Epithelial cell of prostate (primary cell): ENCODE measurements around the gene SV2C.
"Not testable (repeated sequence)": the region's sequence is repeated elsewhere in the genome, so short reads cannot be mapped to it uniquely, and the experiment has no call there.

Experiments used
- DNase-seq: peaks from one replicate; pipeline ENCODE4 v3.0.0-alpha.2; 2011; ENCODE audit warnings: low read depth, low spot score
- H3K27ac ChIP-seq: fragments of 450-650 bp; 2 replicates; pipeline ENCODE4 v1.5.1; 2017; ENCODE audit warnings: mild to moderate bottlenecking

SV2C gene

GRCh38 chr5:76234665-76235064, 151.5 kb downstream of the SV2C start:
- H3K27ac ChIP-seq, result no peak overlapping the region
- DNase-seq, result no peak

- H3K27ac ChIP-seq, result no peak overlapping the region
- no peak for DNase-seq
These were observed 153.5 kb downstream of the SV2C start for GRCh38 chr5:76236684-76237083.

GRCh38 chr5:76240336-76240735, 157.2 kb downstream of the SV2C start:
- H3K27ac ChIP-seq, result no peak overlapping the region
- no peak for DNase-seq

- not testable (repeated sequence) for DNase-seq, H3K27ac ChIP-seq
These were observed 159.0 kb downstream of the SV2C start for GRCh38 chr5:76242155-76242554.

- no peak for DNase-seq
- H3K27ac ChIP-seq, result no peak overlapping the region
These were observed 162.4 kb downstream of the SV2C start for GRCh38 chr5:76245590-76245989.

- no peak for DNase-seq
- H3K27ac ChIP-seq, result no peak overlapping the region
These were observed 166.4 kb downstream of the SV2C start for GRCh38 chr5:76249621-76250020.

GRCh38 chr5:76250463-76250862, 167.3 kb downstream of the SV2C start:
- no peak overlapping the region for H3K27ac ChIP-seq
- DNase-seq, result no peak

- DNase-seq, result no peak
- no peak overlapping the region for H3K27ac ChIP-seq
These were observed 168.5 kb downstream of the SV2C start for GRCh38 chr5:76251656-76252055.

- H3K27ac ChIP-seq, result no peak overlapping the region
- peak; percentile 12 for DNase-seq
These were observed 169.3 kb downstream of the SV2C start for GRCh38 chr5:76252437-76252836.

- DNase-seq, result peak; percentile 43
- H3K27ac ChIP-seq, result no peak overlapping the region
These were observed 173.1 kb downstream of the SV2C start for GRCh38 chr5:76256116-76256889.

GRCh38 chr5:76257225-76257833, 174.1 kb downstream of the SV2C start:
- H3K27ac ChIP-seq, result no peak overlapping the region
- no peak for DNase-seq

GRCh38 chr5:76257897-76258296, 174.7 kb downstream of the SV2C start:
- no peak for DNase-seq

GRCh38 chr5:76264681-76265080, 181.5 kb downstream of the SV2C start:
- no peak for DNase-seq
- H3K27ac ChIP-seq, result no peak overlapping the region

More at GRCh38 chr5:76257897-76258296, 174.7 kb downstream of the SV2C start:
- H3K27ac ChIP-seq, result no peak overlapping the region

GRCh38 chr5:76269259-76269931, 186.2 kb downstream of the SV2C start:
- no peak overlapping the region for H3K27ac ChIP-seq
- no peak for DNase-seq

- DNase-seq, result peak; percentile 24
- no peak overlapping the region for H3K27ac ChIP-seq
These were observed 186.9 kb downstream of the SV2C start for GRCh38 chr5:76269932-76270610.

GRCh38 chr5:76271836-76272235, 188.7 kb downstream of the SV2C start:
- no peak for DNase-seq
- no peak overlapping the region for H3K27ac ChIP-seq

- H3K27ac ChIP-seq, result no peak overlapping the region
- DNase-seq, result no peak
These were observed 190.2 kb downstream of the SV2C start for GRCh38 chr5:76273206-76273885.

GRCh38 chr5:76274571-76274970, 191.4 kb downstream of the SV2C start:
- DNase-seq, result no peak
- no peak overlapping the region for H3K27ac ChIP-seq

- no peak for DNase-seq
These were observed 194.6 kb downstream of the SV2C start for GRCh38 chr5:76277736-76278135.

GRCh38 chr5:76278261-76278789, 195.1 kb downstream of the SV2C start:
- no peak for DNase-seq

More at GRCh38 chr5:76277736-76278135, 194.6 kb downstream of the SV2C start:
- H3K27ac ChIP-seq, result no peak overlapping the region

More at GRCh38 chr5:76278261-76278789, 195.1 kb downstream of the SV2C start:
- H3K27ac ChIP-seq, result no peak overlapping the region
